Measurements from ENCODE around the gene CAMKK1.

DNA sequence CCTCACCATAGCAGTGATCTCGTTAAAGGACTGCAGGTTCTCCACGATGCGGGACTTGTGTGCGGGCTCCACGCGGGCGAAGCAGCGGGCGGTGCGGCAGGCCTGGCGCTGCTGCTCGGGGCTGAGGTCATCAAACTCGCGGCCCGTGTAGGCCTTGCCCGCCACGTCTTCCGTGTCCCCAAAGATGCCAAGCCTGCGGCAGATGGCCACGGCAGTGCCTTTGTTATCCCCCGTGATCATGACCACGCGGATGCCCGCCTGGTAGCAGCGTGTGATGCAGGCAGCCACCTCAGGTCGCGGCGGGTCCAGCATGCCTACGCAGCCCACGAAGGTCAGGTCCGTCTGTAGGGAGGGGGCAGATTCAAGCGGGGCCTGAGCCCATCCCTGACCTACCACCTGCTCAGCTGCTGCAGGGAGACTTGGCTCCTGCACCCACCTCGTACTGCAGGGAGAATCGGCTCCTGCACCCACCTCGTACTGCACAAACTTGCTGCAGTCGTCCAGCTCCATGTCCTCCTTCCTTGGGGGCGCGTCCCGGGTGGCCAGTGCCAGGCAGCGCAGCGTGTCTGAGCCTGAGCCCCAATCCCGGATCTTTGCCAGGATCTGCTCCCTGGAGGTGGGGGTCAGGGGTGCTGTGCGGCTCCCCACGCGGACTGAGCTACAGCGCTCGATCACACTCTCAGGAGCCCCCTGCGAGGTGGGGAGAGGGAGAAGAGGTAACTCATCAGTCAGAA lies 48.3 kb upstream of the CAMKK1 start:
- TF ChIP-seq EZH2phosphoT487 (IDR thresholded peaks at IDR 0.05; ENCODE audit: borderline replicate concordance) = no peak
- TF ChIP-seq, protein P1, sequence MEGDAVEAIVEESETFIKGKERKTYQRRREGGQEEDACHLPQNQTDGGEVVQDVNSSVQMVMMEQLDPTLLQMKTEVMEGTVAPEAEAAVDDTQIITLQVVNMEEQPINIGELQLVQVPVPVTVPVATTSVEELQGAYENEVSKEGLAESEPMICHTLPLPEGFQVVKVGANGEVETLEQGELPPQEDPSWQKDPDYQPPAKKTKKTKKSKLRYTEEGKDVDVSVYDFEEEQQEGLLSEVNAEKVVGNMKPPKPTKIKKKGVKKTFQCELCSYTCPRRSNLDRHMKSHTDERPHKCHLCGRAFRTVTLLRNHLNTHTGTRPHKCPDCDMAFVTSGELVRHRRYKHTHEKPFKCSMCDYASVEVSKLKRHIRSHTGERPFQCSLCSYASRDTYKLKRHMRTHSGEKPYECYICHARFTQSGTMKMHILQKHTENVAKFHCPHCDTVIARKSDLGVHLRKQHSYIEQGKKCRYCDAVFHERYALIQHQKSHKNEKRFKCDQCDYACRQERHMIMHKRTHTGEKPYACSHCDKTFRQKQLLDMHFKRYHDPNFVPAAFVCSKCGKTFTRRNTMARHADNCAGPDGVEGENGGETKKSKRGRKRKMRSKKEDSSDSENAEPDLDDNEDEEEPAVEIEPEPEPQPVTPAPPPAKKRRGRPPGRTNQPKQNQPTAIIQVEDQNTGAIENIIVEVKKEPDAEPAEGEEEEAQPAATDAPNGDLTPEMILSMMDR (conservative IDR thresholded peaks at IDR 0.05; ENCODE audit: low read length) = no peak

Data from Loucy (cell line).